Measurements from ENCODE around the gene UAP1L1.

The UAP1L1 gene

GRCh38 chr9:137077758-137078693, 709 bp downstream of the UAP1L1 start:
- peak; percentile 74 for DNase-seq

GRCh38 chr9:137078701-137079400, 1.5 kb downstream of the UAP1L1 start:
- DNase-seq, result no peak

GRCh38 chr9:137079401-137079787, 2.1 kb downstream of the UAP1L1 start:
- no peak for DNase-seq

GRCh38 chr9:137080260-137081122, 3.2 kb downstream of the UAP1L1 start:
- no peak for DNase-seq

GRCh38 chr9:137082222-137082924, 5.1 kb downstream of the UAP1L1 start:
- DNase-seq, result no peak

GRCh38 chr9:137082925-137083290, 5.6 kb downstream of the UAP1L1 start:
- no peak for DNase-seq

GRCh38 chr9:137083394-137084004, 6.2 kb downstream of the UAP1L1 start:
- no peak for DNase-seq

GRCh38 chr9:137084526-137084925, 7.2 kb downstream of the UAP1L1 start:
- no peak for DNase-seq

- DNase-seq, result peak; percentile 76
These were observed 8.7 kb downstream of the UAP1L1 start for GRCh38 chr9:137085920-137086530.

- peak; percentile 100 for DNase-seq
These were observed 9.5 kb downstream of the UAP1L1 start, which contains the start of gene MAN1B1 for GRCh38 chr9:137086531-137087408. Gene MAN1B1 (plus strand): TSS chr9:137086985. CDS start chr9:137087000, 15 bp downstream.

- DNase-seq, result no peak
These were observed 10.2 kb downstream of the UAP1L1 start for GRCh38 chr9:137087409-137087925.

GRCh38 chr9:137088121-137088520, 10.8 kb downstream of the UAP1L1 start:
- DNase-seq, result no peak

- no peak for DNase-seq
These were observed 12.1 kb downstream of the UAP1L1 start for GRCh38 chr9:137089232-137089947.

GRCh38 chr9:137095664-137096517, 18.6 kb downstream of the UAP1L1 start:
- DNase-seq, result peak; percentile 95

- no peak for DNase-seq
These were observed 19.6 kb downstream of the UAP1L1 start for GRCh38 chr9:137096785-137097546.

GRCh38 chr9:137097761-137098462, 20.6 kb downstream of the UAP1L1 start:
- no peak for DNase-seq

GRCh38 chr9:137099231-137099630, 21.9 kb downstream of the UAP1L1 start:
- no peak for DNase-seq
